ENCODE results near the gene SALL4.

GRCh38 chr20:51797357-51798025, 4.8 kb downstream of the SALL4 start:
- TF ChIP-seq EZH2 (IDR thresholded peaks at IDR 0.05) (no peak), CTCF (IDR thresholded peaks at IDR 0.05) (no peak), EZH2phosphoT487 (IDR thresholded peaks at IDR 0.05) (no peak)

Measured in neural progenitor cell (in vitro differentiated cells).